ENCODE data around the gene DMRT2. TPM values are rescaled to one million over a fixed set of nuclear protein-coding genes. Genes with fewer than 3 reads are reported as not detected.

DMRT2 gene
- total RNA-seq, 1 donor from 2014 or later, result 0.17 TPM

DNA sequence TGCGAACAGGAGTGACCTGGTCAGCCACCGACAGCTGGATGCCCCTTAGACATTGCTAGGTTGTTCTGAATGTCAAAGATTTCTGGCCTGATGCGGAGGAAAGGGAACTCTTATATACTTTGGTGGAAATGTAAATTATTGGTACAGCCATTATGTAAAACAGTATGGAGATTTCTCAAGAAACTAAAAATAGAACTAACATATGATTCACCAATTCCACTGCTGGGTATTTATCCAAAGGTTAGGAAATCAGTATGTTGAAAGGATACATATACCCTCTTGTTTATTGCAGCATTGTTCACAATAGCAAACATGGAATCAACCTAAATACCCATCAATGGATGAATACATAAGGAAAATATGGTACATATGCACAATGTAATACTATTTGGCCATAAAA is 41.9 kb upstream of the DMRT2 start:
- Histone ChIP-seq H3K27me3 (ENCODE audit: control insufficient read depth, insufficient read depth, low read length) (no peaks in the 10 kb centered on the region), H3K36me3 (ENCODE audit: control insufficient read depth, insufficient read depth, low read length) (no peaks in the 10 kb centered on the region), H3K4me3 (ENCODE audit: low read depth, low read length) (no peak overlapping the region)
- no peak for DNase-seq (ENCODE audit: low read depth)
- TF ChIP-seq CTCF (IDR thresholded peaks at IDR 0.05; ENCODE audit: insufficient read depth, low read length, poor library complexity, severe bottlenecking), result no peak

DNA sequence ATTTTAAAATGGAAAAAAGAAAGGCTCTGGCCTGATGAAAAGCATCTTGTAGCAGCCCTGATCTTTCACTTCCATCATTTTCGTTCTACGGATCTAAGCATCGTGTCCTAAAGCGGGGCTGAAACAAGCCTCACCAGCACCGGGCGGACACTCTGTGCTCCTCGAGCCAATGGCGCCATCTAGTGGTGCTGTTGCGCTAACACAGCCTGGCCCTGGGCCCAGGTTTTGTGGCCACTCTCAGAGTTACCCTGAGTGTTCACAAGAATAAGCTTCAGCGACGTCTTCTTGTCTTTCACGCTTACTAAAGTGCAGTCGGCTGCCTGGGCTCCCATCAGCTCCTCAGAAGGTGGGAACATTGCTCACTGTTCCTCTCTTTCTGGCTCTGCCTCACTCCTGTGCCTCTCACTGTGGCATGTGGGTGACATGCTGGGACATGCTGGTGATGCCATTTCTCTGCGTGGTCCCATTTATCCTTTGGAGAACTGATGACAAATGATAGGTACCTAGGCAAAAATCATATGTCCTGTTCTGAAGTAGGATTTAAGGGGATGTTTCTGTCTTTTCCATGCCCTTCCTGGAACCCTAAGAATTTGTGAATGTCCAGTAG is 41.0 kb upstream of the DMRT2 start:
- TF ChIP-seq CTCF (IDR thresholded peaks at IDR 0.05; ENCODE audit: insufficient read depth, low read length, poor library complexity, severe bottlenecking), result peak; percentile 97
- Histone ChIP-seq H3K27me3 (ENCODE audit: control insufficient read depth, insufficient read depth, low read length) (no peaks in the 10 kb centered on the region), H3K36me3 (ENCODE audit: control insufficient read depth, insufficient read depth, low read length) (no peaks in the 10 kb centered on the region), H3K4me3 (ENCODE audit: low read depth, low read length) (no peak overlapping the region)
- peak; percentile 10 for DNase-seq (ENCODE audit: low read depth)

DNA sequence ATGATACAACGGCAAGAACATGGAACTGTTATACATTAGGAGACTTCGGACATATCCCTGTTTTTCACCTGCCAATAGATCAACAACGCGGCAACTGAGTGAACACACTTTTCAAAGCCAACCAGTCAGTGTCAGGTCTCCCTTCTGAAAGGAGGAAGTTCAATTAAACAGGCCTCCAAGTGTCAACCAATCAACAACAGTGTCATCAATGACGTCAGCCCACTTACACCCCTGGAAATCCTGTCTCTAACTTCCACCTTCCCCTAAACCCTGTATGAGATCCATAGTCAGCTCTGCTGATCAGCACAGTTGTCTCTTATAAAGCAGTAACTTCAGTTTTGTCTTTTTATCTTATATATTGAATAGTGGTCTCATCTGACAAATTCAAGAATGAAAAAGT is 37.1 kb upstream of the DMRT2 start:
- Histone ChIP-seq H3K27me3 (ENCODE audit: control insufficient read depth, insufficient read depth, low read length) (no peaks in the 10 kb centered on the region), H3K4me3 (ENCODE audit: low read depth, low read length) (no peak overlapping the region), H3K36me3 (ENCODE audit: control insufficient read depth, insufficient read depth, low read length) (no peaks in the 10 kb centered on the region)
- no peak for DNase-seq (ENCODE audit: low read depth)
- TF ChIP-seq CTCF (IDR thresholded peaks at IDR 0.05; ENCODE audit: insufficient read depth, low read length, poor library complexity, severe bottlenecking), result no peak

DNA sequence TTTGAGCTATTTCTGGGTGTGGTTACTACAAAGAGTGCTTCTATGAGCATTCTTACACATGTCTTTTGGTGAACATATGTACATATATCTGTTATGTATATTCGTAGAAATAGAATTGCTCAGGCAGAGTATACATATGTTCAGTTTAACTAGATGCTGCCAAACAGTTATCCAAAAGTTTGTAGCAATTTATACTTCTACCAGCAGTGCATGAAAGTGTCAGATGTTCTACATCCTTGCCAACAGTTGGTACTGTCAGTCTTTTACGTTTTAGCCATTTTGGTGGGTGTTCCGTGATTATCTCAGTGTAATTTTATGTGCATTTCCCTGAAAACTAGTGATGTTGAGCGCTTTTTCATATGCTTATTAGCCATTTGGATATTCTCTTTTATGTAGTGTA is 35.9 kb upstream of the DMRT2 start:
- Histone ChIP-seq H3K36me3 (ENCODE audit: control insufficient read depth, insufficient read depth, low read length) (no peaks in the 10 kb centered on the region), H3K27me3 (ENCODE audit: control insufficient read depth, insufficient read depth, low read length) (no peaks in the 10 kb centered on the region), H3K4me3 (ENCODE audit: low read depth, low read length) (no peak overlapping the region)
- no peak for TF ChIP-seq CTCF (IDR thresholded peaks at IDR 0.05; ENCODE audit: insufficient read depth, low read length, poor library complexity, severe bottlenecking)
- no peak for DNase-seq (ENCODE audit: low read depth)

DNA sequence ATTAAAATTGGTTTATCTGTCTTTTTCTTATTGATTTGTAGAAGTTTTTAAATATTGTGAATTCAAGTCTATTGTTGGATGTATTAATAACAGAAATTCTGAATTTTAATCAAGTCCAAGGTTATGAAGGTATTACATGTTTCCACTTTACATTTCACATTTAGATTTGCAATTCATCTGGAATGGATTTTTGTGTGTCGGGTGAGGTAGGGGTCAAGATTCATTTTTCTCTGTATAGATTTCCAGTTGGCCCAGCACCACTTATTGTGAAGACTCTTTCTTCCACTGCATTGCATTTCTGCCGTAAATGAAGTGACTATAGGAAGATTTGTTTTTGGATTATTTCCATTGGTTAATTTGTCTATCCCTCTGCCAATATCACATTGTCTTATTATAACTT is 35.5 kb upstream of the DMRT2 start:
- TF ChIP-seq CTCF (IDR thresholded peaks at IDR 0.05; ENCODE audit: insufficient read depth, low read length, poor library complexity, severe bottlenecking), result no peak
- Histone ChIP-seq H3K27me3 (ENCODE audit: control insufficient read depth, insufficient read depth, low read length) (no peaks in the 10 kb centered on the region), H3K4me3 (ENCODE audit: low read depth, low read length) (no peak overlapping the region), H3K36me3 (ENCODE audit: control insufficient read depth, insufficient read depth, low read length) (no peaks in the 10 kb centered on the region)
- no peak for DNase-seq (ENCODE audit: low read depth)

- TF ChIP-seq CTCF (IDR thresholded peaks at IDR 0.05; ENCODE audit: insufficient read depth, low read length, poor library complexity, severe bottlenecking), result peak; percentile 51
- no peak for DNase-seq (ENCODE audit: low read depth)
- no peaks in the 10 kb centered on the region for H3K36me3 ChIP-seq (ENCODE audit: control insufficient read depth, insufficient read depth, low read length)
- no peaks in the 10 kb centered on the region for H3K27me3 ChIP-seq (ENCODE audit: control insufficient read depth, insufficient read depth, low read length)
- H3K4me3 ChIP-seq (ENCODE audit: low read depth, low read length), result no peak overlapping the region
These were observed 32.0 kb upstream of the DMRT2 start for GRCh38 chr9:1018121-1018520.

Data from kidney epithelial cell (primary cell).